CD14-positive monocyte (primary cell): ENCODE results near the gene C1QTNF1. TPM values are rescaled to one million over a fixed set of nuclear protein-coding genes. Genes with fewer than 3 reads are reported as not detected.

Source experiments
- DNase-seq, 3 donors: peaks; one replicate each; pipeline ENCODE4 v3.0.0-alpha.2; 2011 to 2022
- H2AFZ ChIP-seq: 2 replicates; pipeline ENCODE4 v1.6.0; 2012; ENCODE audit warnings: mild to moderate bottlenecking, low read depth, low read length, inconsistent platforms; ENCODE audit not compliant: insufficient read depth, poor library complexity, severe bottlenecking
- H3K27ac ChIP-seq, 2 donors: 1 replicate in 1 of 2; 2 replicates in 1 of 2; pipeline ENCODE4 v1.5.1; 2012 to 2013; ENCODE audit warnings: low read length in 2 of 2, control low read depth in 1 of 2, inconsistent platforms in 1 of 2, low read depth in 1 of 2, mild to moderate bottlenecking in 1 of 2
- H3K27me3 ChIP-seq, 2 donors: one replicate each; pipeline versions ENCODE4 v1.6.0 to v1.6.1; 2011 to 2013; ENCODE audit warnings: low read length in 2 of 2; ENCODE audit not compliant: control insufficient read depth in 2 of 2, insufficient read depth in 2 of 2
- H3K36me3 ChIP-seq, 2 donors: replicated peaks in 1 of 2; 1 replicate in 1 of 2; 2 replicates in 1 of 2; pipeline versions ENCODE4 v1.5.1 to v1.6.1; 2012 to 2013; ENCODE audit warnings: low read length in 2 of 2, control low read depth in 1 of 2, inconsistent platforms in 1 of 2, mild to moderate bottlenecking in 1 of 2; ENCODE audit not compliant: insufficient read depth in 2 of 2, control insufficient read depth in 1 of 2
- H3K4me1 ChIP-seq, 2 donors: 1 replicate in 1 of 2; 2 replicates in 1 of 2; pipeline versions ENCODE4 v1.5.1 to v1.6.1; 2012 to 2013; ENCODE audit warnings: low read length in 2 of 2, control low read depth in 1 of 2, inconsistent platforms in 1 of 2, mild to moderate bottlenecking in 1 of 2, moderate library complexity in 1 of 2; ENCODE audit not compliant: insufficient read depth in 2 of 2, control insufficient read depth in 1 of 2
- H3K4me2 ChIP-seq: replicated peaks from 2 replicates; pipeline ENCODE3; 2012; ENCODE audit warnings: low read length, moderate library complexity, mild to moderate bottlenecking; ENCODE audit not compliant: poor library complexity, severe bottlenecking; ENCODE audit errors: extremely low read depth
- H3K4me3 ChIP-seq, 3 experiments: fragments of 200-600 bp in 1 of 3; sonication (generic) in 1 of 3; replicated peaks in 1 of 3; 1 replicate in 2 of 3; 2 replicates in 1 of 3; pipeline ENCODE4 v1.5.1; 2011 to 2013; ENCODE audit warnings: low read length in 3 of 3, mild to moderate bottlenecking in 3 of 3, control low read depth in 2 of 3, low read depth in 2 of 3, inconsistent platforms in 1 of 3, moderate library complexity in 1 of 3
- H3K79me2 ChIP-seq: 2 replicates; pipeline ENCODE4 v1.6.0; 2012; ENCODE audit warnings: mild to moderate bottlenecking, control low read depth, inconsistent platforms, low read length, moderate library complexity; ENCODE audit not compliant: insufficient read depth
- H3K9ac ChIP-seq: 2 replicates; pipeline ENCODE4 v1.6.0; 2017; ENCODE audit warnings: low read length, mild to moderate bottlenecking; ENCODE audit not compliant: insufficient read depth, poor library complexity, severe bottlenecking
- H3K9me3 ChIP-seq, 2 donors: replicated peaks in 1 of 2; 1 replicate in 1 of 2; 2 replicates in 1 of 2; pipeline versions ENCODE4 v1.5.1 to v1.6.1; 2012 to 2013; ENCODE audit warnings: low read length in 2 of 2, control low read depth in 1 of 2; ENCODE audit not compliant: control insufficient read depth in 1 of 2, insufficient read depth in 1 of 2
- H4K20me1 ChIP-seq: 2 replicates; pipeline ENCODE4 v1.6.0; 2012; ENCODE audit warnings: mild to moderate bottlenecking, low read length, control low read depth, moderate library complexity; ENCODE audit not compliant: insufficient read depth
- H3K27ac Mint-ChIP-seq, 7 donors: one replicate each; pipeline ENCODE4 v1.8.0; 2020; ENCODE audit warnings: mild to moderate bottlenecking in 7 of 7, mixed read lengths in 7 of 7, moderate library complexity in 6 of 7, inconsistent platforms in 2 of 7
- H3K27me3 Mint-ChIP-seq, 3 donors: one replicate each; pipeline ENCODE4 v1.8.0; 2021 to 2022; ENCODE audit warnings: low read depth in 3 of 3, mild to moderate bottlenecking in 3 of 3, mixed read lengths in 3 of 3, moderate library complexity in 3 of 3, inconsistent platforms in 1 of 3
- H3K36me3 Mint-ChIP-seq, 2 donors: one replicate each; pipeline ENCODE4 v1.8.0; 2020; ENCODE audit warnings: mixed read lengths in 2 of 2, inconsistent platforms in 1 of 2, mild to moderate bottlenecking in 1 of 2
- H3K4me1 Mint-ChIP-seq: one replicate; pipeline ENCODE4 v1.8.0; 2020; ENCODE audit warnings: mild to moderate bottlenecking, mixed read lengths
- H3K4me3 Mint-ChIP-seq, 2 donors: one replicate each; pipeline ENCODE4 v1.8.0; 2020; ENCODE audit warnings: mild to moderate bottlenecking in 2 of 2, mixed read lengths in 2 of 2, moderate library complexity in 1 of 2
- H3K9me3 Mint-ChIP-seq, 7 donors: one replicate each; pipeline ENCODE4 v1.8.0; 2020 to 2022; ENCODE audit warnings: mixed read lengths in 7 of 7, mild to moderate bottlenecking in 6 of 7, moderate library complexity in 6 of 7, inconsistent platforms in 2 of 7
- WGBS: methylation state at CpG from one replicate; pipeline ENCODE4 v1.1.5; 2013; ENCODE audit warnings: missing lambda C conversion rate; ENCODE audit not compliant: insufficient coverage; 5-methylcytosine and 5-hydroxymethylcytosine counted together
- intact Hi-C, 2 donors: fragments of 100-400 bp; cut with micrococcal nuclease; formaldehyde crosslinking; loops; one replicate each; pipeline versions ENCODE4 v1.15.0 to v1.15.1; 2023
- polyA plus RNA-seq, 3 donors: library from polyadenylated mRNA; depleted of rRNA in 1 of 3; unstranded in 2 of 3; stranded (reverse) in 1 of 3; fragments of 300-500 nt in 2 of 3; fragments of >200 nt in 1 of 3; fragmentation: Illumina TruSeq in 2 of 3; gene quantifications; 1 replicate in 2 of 3; 2 replicates in 1 of 3; pipeline ENCODE4 v1.2.3, GENCODE V29; 2012 to 2021
- TF ChIP-seq, protein P1 (sequence below): fragments of 200-600 bp; IDR thresholded peaks from one replicate; pipeline ENCODE4 v1.8.0; 2022; ENCODE audit warnings: antibody characterized with exemption, mild to moderate bottlenecking

Gene C1QTNF1
- polyA plus RNA-seq, 3 donors, result not detected

DNA sequence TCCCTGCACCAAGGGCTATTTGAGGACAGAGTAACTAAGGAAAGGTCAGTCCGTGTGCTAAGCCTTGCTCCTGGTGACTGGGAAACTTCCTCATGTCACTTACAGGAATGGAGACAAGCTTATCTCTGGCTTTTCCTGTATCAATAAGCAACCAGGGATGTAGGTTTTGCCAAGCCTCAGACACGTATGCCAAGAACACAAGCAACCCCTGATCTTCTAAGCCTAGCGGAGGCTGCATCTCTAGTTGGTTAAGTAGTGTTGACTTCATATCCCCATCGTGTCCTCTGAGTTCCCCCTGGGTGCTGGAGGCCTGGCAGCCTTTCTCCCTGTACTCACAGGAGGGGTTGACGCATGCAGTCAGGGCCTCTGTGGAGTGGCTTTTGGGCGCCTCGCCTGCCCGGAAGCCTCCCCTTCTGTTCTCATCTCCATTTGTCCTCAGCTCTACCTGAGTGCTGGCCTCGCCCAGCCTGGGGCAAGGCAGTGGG is 1.4 kb upstream of the C1QTNF1 start:
- H3K36me3 Mint-ChIP-seq, result peaks cover 3 to 4% of the 10 kb centered on the region in 2 donors
- H3K27me3 Mint-ChIP-seq, result peaks cover 72 to 76% (median 75%) of the 10 kb centered on the region in 3 donors
- Histone ChIP-seq H3K27ac (no peak overlapping the region), H3K9ac (no peak overlapping the region), H3K79me2 (no peaks in the 10 kb centered on the region), H3K4me2 (no peak overlapping the region), H3K4me3 (no peak overlapping the region), H3K27me3 (peaks cover 34 to 74% of the 10 kb centered on the region in 2 donors), H3K4me1 (peaks cover 11% of the 10 kb centered on the region in 2 donors), H3K36me3 (no peaks in the 10 kb centered on the region), H4K20me1 (no peaks in the 10 kb centered on the region), H2AFZ (no peak overlapping the region), H3K9me3 (peaks cover 0 to 2% of the 10 kb centered on the region in 2 donors)
- TF ChIP-seq, protein P1, sequence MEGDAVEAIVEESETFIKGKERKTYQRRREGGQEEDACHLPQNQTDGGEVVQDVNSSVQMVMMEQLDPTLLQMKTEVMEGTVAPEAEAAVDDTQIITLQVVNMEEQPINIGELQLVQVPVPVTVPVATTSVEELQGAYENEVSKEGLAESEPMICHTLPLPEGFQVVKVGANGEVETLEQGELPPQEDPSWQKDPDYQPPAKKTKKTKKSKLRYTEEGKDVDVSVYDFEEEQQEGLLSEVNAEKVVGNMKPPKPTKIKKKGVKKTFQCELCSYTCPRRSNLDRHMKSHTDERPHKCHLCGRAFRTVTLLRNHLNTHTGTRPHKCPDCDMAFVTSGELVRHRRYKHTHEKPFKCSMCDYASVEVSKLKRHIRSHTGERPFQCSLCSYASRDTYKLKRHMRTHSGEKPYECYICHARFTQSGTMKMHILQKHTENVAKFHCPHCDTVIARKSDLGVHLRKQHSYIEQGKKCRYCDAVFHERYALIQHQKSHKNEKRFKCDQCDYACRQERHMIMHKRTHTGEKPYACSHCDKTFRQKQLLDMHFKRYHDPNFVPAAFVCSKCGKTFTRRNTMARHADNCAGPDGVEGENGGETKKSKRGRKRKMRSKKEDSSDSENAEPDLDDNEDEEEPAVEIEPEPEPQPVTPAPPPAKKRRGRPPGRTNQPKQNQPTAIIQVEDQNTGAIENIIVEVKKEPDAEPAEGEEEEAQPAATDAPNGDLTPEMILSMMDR, result no peak
- intact Hi-C loops, result no loop called here
- H3K9me3 Mint-ChIP-seq, result peaks cover 0 to 16% (median 5%) of the 10 kb centered on the region in 7 donors
- peaks cover 13% of the 10 kb centered on the region for H3K4me1 Mint-ChIP-seq
- no peak overlapping the region for H3K27ac Mint-ChIP-seq
- no peak for DNase-seq
- H3K4me3 Mint-ChIP-seq, result peak overlapping the region in 1 of 2 donors; percentile 94
- 87% methylated on average over 7 of the region's 9 CpGs for WGBS

DNA sequence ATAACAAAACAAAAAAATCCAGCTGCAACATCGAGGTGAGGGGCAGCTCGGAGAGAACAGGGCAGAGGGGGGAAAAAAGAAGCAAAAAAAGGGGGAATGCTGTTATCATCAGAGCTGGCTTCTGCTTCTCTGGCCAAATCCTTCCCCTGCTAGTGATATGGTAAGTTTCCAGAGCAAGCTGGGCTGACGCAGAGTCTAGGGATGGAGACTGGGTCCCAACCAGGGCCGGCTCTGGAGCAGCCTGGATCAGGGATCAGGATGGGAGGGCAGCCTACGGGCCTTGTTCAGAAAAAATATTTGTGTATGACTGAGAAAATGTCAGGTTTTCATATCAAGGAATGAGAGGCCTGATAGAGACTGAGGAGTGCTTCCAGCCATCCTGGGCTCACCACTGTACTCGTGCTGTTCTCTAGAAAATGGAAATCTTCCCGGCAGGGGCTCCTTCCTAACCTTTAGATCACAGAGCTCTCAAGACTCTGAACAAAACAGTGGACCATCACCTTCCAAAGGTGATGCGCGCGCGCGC is 726 bp upstream of the C1QTNF1 start:
- peak overlapping the region in 1 of 2 donors; percentile 94 for H3K4me3 Mint-ChIP-seq
- H3K27me3 Mint-ChIP-seq, result peaks cover 79 to 83% (median 82%) of the 10 kb centered on the region in 3 donors
- H3K9me3 ChIP-seq, result peaks cover 0 to 2% of the 10 kb centered on the region in 2 donors
- H3K27ac ChIP-seq, result no peak overlapping the region
- H3K4me1 ChIP-seq, result peaks cover 11% of the 10 kb centered on the region in 2 donors
- no peaks in the 10 kb centered on the region for H3K36me3 ChIP-seq
- DNase-seq, result no peak
- no peaks in the 10 kb centered on the region for H4K20me1 ChIP-seq
- H3K9ac ChIP-seq, result no peak overlapping the region
- WGBS, result 90% methylated on average over 2 of the region's 12 CpGs
- H3K4me3 ChIP-seq, result no peak overlapping the region
- no peak overlapping the region for H3K4me2 ChIP-seq
- TF ChIP-seq, protein P1, result no peak
- peaks cover 13% of the 10 kb centered on the region for H3K4me1 Mint-ChIP-seq
- H3K36me3 Mint-ChIP-seq, result peaks cover 3 to 4% of the 10 kb centered on the region in 2 donors
- no peak overlapping the region for H3K27ac Mint-ChIP-seq
- H3K79me2 ChIP-seq, result no peaks in the 10 kb centered on the region
- peaks cover 34 to 80% of the 10 kb centered on the region in 2 donors for H3K27me3 ChIP-seq
- intact Hi-C loops, result no loop called here
- H3K9me3 Mint-ChIP-seq, result peaks cover 0 to 18% (median 5%) of the 10 kb centered on the region in 7 donors
- H2AFZ ChIP-seq, result no peak overlapping the region
